SKM-1 treated with dmso at 0.1 percent for 144 hours (cell line): Measurements from ENCODE around the gene RRM2.

Source experiments
- DNase-seq: peaks from one replicate; lab custom pipeline; 2025; ENCODE audit not compliant: unreplicated experiment; lab: John Stamatoyannopoulos, UW

The RRM2 gene

DNA sequence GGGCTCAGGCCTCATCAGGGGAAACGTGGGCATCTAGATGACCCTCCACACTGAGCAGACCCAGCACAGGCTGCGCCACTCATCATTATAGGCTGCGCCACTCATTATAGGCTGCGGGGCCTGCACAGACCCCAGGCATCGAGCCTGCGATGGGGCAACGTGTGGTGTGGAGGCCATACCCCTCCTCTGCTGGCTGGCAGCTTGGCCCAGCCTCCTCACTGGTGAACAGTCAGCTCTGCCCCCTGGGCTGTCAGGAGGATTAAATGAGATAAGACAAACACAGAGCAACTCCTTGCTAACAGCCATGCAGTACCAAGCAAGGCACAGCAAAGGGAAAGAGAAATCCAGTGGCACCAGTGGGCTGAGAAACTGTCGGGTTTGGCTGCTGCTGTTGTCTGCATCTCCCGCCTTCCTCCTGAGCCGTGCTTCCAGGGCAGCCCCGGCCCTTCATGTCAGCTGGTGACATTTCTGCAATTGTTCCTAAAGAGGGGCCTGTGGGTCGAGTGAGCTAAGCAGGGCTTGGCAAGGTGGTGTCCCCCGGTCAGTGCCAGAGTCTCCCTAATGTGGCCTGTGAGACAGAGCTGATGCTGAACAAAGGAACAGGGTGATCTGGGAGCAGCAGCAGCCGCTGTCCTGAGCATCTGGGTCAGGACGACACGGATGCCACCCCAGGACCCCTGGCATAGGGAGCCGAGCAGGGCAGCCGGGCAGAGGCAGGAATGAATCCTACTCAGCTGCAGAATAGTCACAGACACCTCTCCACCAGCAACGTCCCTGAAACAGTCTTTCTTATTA lies 48.7 kb downstream of the RRM2 start:
- DNase-seq, result no peak

DNA sequence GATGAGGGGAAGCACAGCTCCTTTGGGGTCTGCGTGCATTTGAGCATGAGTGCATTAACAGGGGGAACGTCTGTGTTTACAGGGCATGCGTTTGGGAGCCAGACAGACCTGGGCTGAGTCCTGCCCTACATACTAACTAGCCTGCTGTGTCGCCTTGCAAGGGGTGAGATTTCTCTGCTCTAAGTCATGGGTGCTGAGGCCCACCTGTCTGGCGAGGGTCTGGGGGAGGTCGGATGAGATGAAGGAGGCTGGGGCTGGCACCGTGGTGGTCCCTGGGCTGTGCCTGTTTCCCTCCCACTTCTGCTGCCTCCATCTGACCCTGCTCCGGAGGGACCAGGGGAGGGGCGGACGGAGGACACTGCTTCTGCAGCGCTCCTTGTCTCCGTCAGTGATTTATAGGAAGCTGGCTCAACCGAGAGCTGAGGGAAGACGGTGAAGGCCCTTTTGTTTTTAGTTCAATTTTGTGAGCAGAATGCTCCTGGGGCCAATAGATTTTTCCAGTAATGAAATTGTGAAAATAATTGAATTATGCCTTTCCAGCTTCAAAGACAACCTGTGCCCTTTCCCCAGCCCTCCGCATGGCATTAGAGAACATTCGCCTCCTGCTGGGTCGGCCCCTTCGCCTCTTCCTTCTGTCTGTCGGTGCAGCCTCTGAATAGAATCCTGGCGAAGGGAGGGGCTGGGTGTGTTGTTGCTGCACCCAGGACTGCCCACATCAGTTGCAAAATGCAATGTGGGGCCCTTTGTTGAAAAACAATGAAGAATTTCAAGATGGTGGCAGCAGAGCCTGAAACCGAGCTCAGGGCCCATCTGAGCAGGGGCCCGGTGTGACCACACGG lies 49.7 kb downstream of the RRM2 start:
- no peak for DNase-seq

GRCh38 chr2:10173258-10174005 lies 50.9 kb downstream of the RRM2 start:
- DNase-seq, result no peak

DNA sequence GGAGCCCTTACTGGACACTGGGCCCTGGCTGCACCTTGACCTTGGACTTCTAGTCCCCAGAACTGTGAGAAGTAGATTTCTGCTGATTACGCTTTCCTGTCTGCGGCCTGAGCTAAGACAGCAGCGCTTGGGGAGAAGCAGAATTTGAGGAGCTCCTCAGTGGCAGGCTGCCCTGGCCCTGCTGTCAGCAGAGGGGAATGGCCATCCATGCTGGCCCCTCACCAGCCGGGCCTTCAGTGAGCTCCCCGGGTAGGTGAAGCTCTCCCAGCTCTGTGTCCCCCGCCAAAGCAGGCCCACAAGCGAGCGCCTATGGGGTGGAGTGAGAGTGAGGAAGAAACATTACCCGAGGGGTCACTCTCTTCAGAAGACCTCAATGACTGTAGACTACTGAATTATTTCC lies 51.6 kb downstream of the RRM2 start:
- DNase-seq, result no peak

GRCh38 chr2:10175441-10175840 lies 52.9 kb downstream of the RRM2 start:
- no peak for DNase-seq

DNA sequence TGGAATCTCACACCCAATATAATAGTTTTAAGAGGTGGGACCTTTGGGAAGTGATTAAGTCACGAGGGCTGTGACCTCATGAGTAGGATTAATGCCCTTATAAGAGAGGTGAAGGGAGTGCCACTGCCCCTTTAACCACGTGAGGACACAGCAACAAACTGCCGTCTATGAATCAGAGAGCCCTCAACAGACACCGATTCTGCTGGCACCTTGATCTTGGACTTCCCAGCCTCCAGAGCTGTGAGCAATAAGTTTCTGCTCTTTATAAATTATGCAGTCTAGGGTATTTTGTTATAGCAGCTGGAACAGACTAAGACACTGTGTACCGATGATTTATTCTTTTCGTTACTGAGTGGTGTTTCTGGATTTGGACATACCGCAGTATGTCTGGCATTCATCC lies 56.2 kb downstream of the RRM2 start:
- no peak for DNase-seq

DNA sequence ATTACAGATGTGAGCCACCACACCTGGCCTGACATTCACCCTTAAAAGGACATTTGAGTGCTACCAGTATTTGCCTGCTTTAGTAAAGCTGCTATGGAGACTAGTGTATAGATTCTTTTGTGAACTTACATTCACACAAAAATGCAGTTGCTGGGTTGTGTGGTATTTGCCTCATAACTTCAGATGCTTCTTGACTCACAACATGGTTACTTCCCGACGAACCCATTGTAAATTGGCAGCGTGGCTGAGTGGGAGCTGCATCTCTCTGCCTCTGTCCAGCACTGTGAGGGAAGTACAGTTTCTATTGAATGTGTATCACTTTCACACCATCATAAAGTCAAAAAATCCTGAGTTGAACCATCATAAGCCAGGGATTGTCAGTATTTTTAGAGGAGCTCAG lies 56.9 kb downstream of the RRM2 start:
- DNase-seq, result no peak

DNA sequence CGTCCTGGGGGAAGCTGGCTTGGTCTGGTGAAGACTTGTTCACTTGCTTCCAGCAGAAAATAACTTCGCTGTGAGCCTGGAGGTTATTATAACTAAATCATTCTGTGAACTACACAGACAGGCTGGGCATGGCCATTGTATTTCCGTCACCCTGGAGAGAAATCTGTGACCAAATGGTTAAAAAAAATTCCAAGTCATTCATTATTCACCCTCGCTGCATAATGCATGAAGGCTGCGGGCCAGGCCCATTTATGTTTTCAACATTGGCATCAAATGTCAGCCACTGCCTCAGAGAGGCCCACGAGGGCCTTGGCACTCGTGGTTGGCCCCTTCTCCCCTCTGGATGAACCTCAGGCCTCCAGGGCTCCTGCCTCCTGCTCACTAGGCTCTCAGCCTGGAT lies 57.7 kb downstream of the RRM2 start:
- no peak for DNase-seq
